Stomach (tissue), 9 donors: ENCODE measurements around the gene TTC39B. TPM values are rescaled to one million over a fixed set of nuclear protein-coding genes. Genes with fewer than 3 reads are reported as not detected.

ENCODE experiments used
- DNase-seq, 2 donors: peaks; one replicate each; pipeline versions ENCODE4 v3.0.0 to v3.0.0-alpha.2; 2013 to 2019
- H3K27ac ChIP-seq, 5 donors: fragments of 200-600 bp in 4 of 5; sonication (generic) in 4 of 5; one replicate each; pipeline ENCODE4 v1.5.1; 2013 to 2019; ENCODE audit warnings: mild to moderate bottlenecking in 1 of 5, moderate library complexity in 1 of 5
- H3K27me3 ChIP-seq, 3 donors: fragments of 200-600 bp; sonication (generic); one replicate each; pipeline ENCODE4 v1.5.1; 2017 to 2019; ENCODE audit warnings: mixed run types in 1 of 3
- H3K36me3 ChIP-seq, 4 donors: fragments of 200-600 bp; sonication (generic); 1 replicate in 3 of 4; 2 replicates in 1 of 4; pipeline ENCODE4 v1.5.1; 2016 to 2019
- H3K4me1 ChIP-seq, 4 donors: fragments of 200-600 bp; sonication (generic); one replicate each; pipeline ENCODE4 v1.5.1; 2016 to 2019
- H3K4me3 ChIP-seq, 4 donors: fragments of 200-600 bp; sonication (generic) in 3 of 4; one replicate each; pipeline ENCODE4 v1.5.1; 2016 to 2019; ENCODE audit warnings: mild to moderate bottlenecking in 1 of 4
- H3K9me3 ChIP-seq, 4 donors: fragments of 200-600 bp; sonication (generic); one replicate each; pipeline ENCODE4 v1.5.1; 2016 to 2019
- EP300 ChIP-seq: sonication (generic); formaldehyde crosslinking; IDR thresholded peaks from one replicate; pipeline ENCODE4 v1.6.1; 2017; ENCODE audit warnings: antibody characterized with exemption
- POLR2A ChIP-seq, 4 donors: fragments of 450-650 bp; IDR thresholded peaks; one replicate each; pipeline ENCODE4 v1.6.1; 2016; ENCODE audit warnings: antibody characterized with exemption in 4 of 4, control low read depth in 2 of 4, mild to moderate bottlenecking in 1 of 4, moderate library complexity in 1 of 4
- POLR2AphosphoS5 ChIP-seq, 3 donors: sonication (generic); formaldehyde crosslinking; IDR thresholded peaks; one replicate each; pipeline ENCODE4 v1.6.1; 2016; ENCODE audit warnings: antibody characterized with exemption in 3 of 3
- WGBS, 5 donors: extraction: QIAGEN DNeasy Blood & Tissue Kit in 3 of 5; methylation state at CpG; one replicate each; pipeline versions ENCODE4 v1.1.5 to v1.1.7; 2013 to 2018; 5-methylcytosine and 5-hydroxymethylcytosine counted together
- intact Hi-C: fragments of 100-400 bp; cut with DNase I; formaldehyde crosslinking; loops from one replicate; pipeline ENCODE4 v1.15.1; 2023; ENCODE audit warnings: low total_unique reads
- polyA plus RNA-seq, 3 donors: library from polyadenylated mRNA; stranded (reverse); fragments of 200-250 nt; gene quantifications; one replicate each; pipeline ENCODE4 v1.2.3, GENCODE V29; 2013
- total RNA-seq, 5 donors: library from RNA; depleted of rRNA; stranded (reverse); fragments of >200 nt; gene quantifications; one replicate each; pipeline versions ENCODE4 v1.1.0 to v1.2.3, GENCODE V29; 2014 to 2016
- TF ChIP-seq, protein P1 (sequence below), 7 experiments: fragments of 450-650 bp in 4 of 7; fragments of 200-600 bp in 3 of 7; sonication (generic) in 3 of 7; IDR thresholded peaks; one replicate each; pipeline ENCODE4 v1.5.1; 2016 to 2019; ENCODE audit warnings: antibody characterized with exemption in 7 of 7, control low read depth in 2 of 7, mild to moderate bottlenecking in 1 of 7
- donor health status: healthy with polysubstance abuse.
- donor health status: Bipolar disorder and iron deficiency.
- donor health status: healthy.

The TTC39B gene
- total and polyA plus RNA-seq, 8 donors = 2.0 to 35.4 (median 6.6) TPM

DNA sequence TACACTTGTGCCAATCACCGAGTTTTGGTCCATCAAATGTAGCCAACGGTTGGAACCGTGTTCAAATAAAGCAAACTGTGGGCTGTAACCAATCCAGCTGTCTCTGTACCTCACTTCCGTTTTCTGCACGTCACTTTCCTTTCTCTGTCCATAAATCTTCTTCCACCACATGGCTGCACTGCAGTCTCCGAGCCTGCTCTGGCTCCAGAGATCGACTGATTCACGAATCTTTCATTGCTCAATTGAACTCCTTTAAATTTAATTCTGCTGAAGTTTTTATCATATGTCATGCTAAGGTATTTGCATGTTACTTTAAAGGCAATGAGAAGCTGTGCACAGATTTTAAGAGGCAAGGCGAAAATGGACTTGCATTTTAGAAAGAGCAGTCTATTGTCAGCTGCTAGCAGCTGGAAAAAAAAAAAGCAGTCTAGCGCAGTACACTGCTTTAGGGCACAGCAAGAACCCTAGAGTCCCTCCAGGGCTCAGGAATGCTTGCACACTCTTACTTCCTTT is 13.2 kb downstream of the TTC39B start:
- Histone ChIP-seq H3K27ac (peak overlapping the region; percentile 22 to 89 (median 85)), H3K4me1 (peaks cover 27 to 49% (median 42%) of the 10 kb centered on the region in 4 donors), H3K36me3 (peaks cover 0 to 6% (median 0%) of the 10 kb centered on the region in 4 donors), H3K4me3 (no peak overlapping the region), H3K9me3 (no peaks in the 10 kb centered on the region), H3K27me3 (no peaks in the 10 kb centered on the region)
- no peak for TF ChIP-seq POLR2AphosphoS5 (IDR thresholded peaks at IDR 0.05)
- no peak for TF ChIP-seq POLR2A (IDR thresholded peaks at IDR 0.05)
- TF ChIP-seq, protein P1, sequence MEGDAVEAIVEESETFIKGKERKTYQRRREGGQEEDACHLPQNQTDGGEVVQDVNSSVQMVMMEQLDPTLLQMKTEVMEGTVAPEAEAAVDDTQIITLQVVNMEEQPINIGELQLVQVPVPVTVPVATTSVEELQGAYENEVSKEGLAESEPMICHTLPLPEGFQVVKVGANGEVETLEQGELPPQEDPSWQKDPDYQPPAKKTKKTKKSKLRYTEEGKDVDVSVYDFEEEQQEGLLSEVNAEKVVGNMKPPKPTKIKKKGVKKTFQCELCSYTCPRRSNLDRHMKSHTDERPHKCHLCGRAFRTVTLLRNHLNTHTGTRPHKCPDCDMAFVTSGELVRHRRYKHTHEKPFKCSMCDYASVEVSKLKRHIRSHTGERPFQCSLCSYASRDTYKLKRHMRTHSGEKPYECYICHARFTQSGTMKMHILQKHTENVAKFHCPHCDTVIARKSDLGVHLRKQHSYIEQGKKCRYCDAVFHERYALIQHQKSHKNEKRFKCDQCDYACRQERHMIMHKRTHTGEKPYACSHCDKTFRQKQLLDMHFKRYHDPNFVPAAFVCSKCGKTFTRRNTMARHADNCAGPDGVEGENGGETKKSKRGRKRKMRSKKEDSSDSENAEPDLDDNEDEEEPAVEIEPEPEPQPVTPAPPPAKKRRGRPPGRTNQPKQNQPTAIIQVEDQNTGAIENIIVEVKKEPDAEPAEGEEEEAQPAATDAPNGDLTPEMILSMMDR (IDR thresholded peaks at IDR 0.05) = no peak
- no peak for TF ChIP-seq EP300
- WGBS, 5 donors = 24 to 48% (median 32%) methylated on average over 10 of the region's 10 CpGs
- intact Hi-C loops = no loop called here
- DNase-seq = peak in 1 of 2 donors; percentile 66

DNA sequence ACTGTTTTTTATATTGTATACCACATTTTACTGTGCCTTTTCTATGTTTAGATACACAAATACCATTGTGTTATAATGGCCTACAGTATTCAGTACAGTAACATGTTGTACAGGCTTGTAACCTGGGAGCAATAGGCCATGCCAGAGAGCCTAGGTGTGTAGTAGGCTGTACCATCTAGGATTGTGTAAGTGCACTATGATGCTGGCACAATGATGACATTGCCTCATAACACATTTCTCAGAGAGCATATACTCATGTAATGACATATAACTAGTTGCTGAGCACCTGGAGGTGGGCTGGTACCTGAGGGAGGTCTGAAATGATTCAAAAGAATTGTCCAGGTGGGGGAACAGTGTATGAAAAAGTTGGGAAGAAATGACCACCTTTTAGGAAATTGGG is 13.9 kb downstream of the TTC39B start:
- H3K4me1 ChIP-seq = peaks cover 27 to 49% (median 42%) of the 10 kb centered on the region in 4 donors
- H3K27ac ChIP-seq = peak overlapping the region in 4 of 5 donors; percentile 84 to 89 (median 86)

DNA sequence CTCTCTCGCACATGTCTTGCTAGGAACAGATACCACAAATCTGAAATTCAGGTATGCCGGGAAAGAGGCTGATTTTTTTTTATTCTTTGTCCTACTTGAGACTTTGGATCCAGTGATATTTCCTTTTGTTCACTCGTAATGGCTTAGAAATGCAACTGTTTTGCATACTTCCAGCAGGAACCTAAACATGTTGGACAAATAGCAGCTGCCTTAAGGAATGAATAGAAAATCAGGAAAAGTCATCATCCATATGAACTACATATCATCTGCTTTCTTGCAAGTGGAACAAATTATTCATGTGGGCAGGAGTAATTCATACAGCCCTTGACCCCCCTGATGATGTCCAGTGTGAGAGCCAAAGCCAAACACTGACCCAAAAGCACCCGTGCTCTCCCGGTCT is 17.4 kb downstream of the TTC39B start:
- no peaks in the 10 kb centered on the region for H3K9me3 ChIP-seq
- DNase-seq = peak in 1 of 2 donors; percentile 45
- no peaks in the 10 kb centered on the region for H3K27me3 ChIP-seq
- intact Hi-C loops = no loop called here
- TF ChIP-seq POLR2A (IDR thresholded peaks at IDR 0.05) = no peak
- TF ChIP-seq, protein P1 (IDR thresholded peaks at IDR 0.05) = no peak
- TF ChIP-seq EP300 = no peak
- TF ChIP-seq POLR2AphosphoS5 (IDR thresholded peaks at IDR 0.05) = no peak
- no peak overlapping the region for H3K27ac ChIP-seq
- peaks cover 5 to 35% (median 16%) of the 10 kb centered on the region in 4 donors for H3K4me1 ChIP-seq
- WGBS, 5 donors = 81 to 88% (median 85%) methylated on average over 5 of the region's 5 CpGs
- H3K36me3 ChIP-seq = no peaks in the 10 kb centered on the region
- no peak overlapping the region for H3K4me3 ChIP-seq

More for the DNA sequence above, 13.9 kb downstream of the TTC39B start:
- intact Hi-C loops = no loop called here
- Histone ChIP-seq H3K9me3 (no peaks in the 10 kb centered on the region), H3K36me3 (peaks cover 0 to 5% (median 0%) of the 10 kb centered on the region in 4 donors), H3K27me3 (no peaks in the 10 kb centered on the region), H3K4me3 (no peak overlapping the region)
- TF ChIP-seq EP300 (no peak), POLR2AphosphoS5 (IDR thresholded peaks at IDR 0.05) (no peak), POLR2A (IDR thresholded peaks at IDR 0.05) (no peak)
- TF ChIP-seq, protein P1 (IDR thresholded peaks at IDR 0.05) = no peak
- no peak for DNase-seq

DNA sequence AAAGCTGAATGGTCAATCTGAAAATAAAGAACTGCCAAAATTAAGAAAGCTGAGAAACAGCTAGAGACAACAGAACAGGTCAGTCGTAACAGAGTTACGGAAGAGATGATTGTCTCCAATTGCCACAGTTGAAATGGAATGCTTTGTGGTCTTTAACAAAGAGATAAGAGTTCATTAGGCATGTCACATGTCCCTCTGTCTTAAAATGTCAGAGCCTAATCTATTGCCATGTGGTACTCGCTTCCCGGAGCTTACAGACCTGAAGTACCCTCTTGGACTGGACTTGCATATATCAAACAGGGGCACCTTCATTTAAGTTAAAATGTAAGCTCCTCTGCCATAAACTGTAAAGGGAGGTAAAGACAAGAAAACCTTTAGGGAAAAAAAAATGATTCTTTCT is 19.7 kb downstream of the TTC39B start:
- TF ChIP-seq POLR2AphosphoS5 (IDR thresholded peaks at IDR 0.05) (no peak), EP300 (no peak), POLR2A (IDR thresholded peaks at IDR 0.05) (no peak)
- TF ChIP-seq, protein P1 (IDR thresholded peaks at IDR 0.05) = no peak
- intact Hi-C loops = no loop called here
- no peak for DNase-seq

More for the DNA sequence above, 19.7 kb downstream of the TTC39B start:
- no peaks in the 10 kb centered on the region for H3K27me3 ChIP-seq
- peaks cover 0 to 27% (median 0%) of the 10 kb centered on the region in 4 donors for H3K4me1 ChIP-seq
- H3K36me3 ChIP-seq = no peaks in the 10 kb centered on the region
- no peak overlapping the region for H3K27ac ChIP-seq
- H3K4me3 ChIP-seq = no peak overlapping the region
- H3K9me3 ChIP-seq = no peaks in the 10 kb centered on the region
- WGBS, 5 donors = 79 to 90% (median 84%) methylated on average over 4 of the region's 4 CpGs
